Suppressor macrophage (primary cell): ENCODE data around the gene KCTD14.
"Not testable (repeated sequence)": the region's sequence is repeated elsewhere in the genome, so short reads cannot be mapped to it uniquely, and the experiment has no call there.

Experiments used
- DNase-seq, 4 experiments: peaks; one replicate each; pipeline ENCODE4 v3.0.0-alpha.2; 2020 to 2022

KCTD14 gene

GRCh38 chr11:78045851-78046485 lies 22.9 kb upstream of the KCTD14 start:
- DNase-seq: peak; percentile 69 to 90 (median 87)

GRCh38 chr11:78044706-78045105 lies 21.6 kb upstream of the KCTD14 start:
- no peak for DNase-seq

GRCh38 chr11:78041843-78042440 lies 18.9 kb upstream of the KCTD14 start:
- no peak for DNase-seq

- not testable (repeated sequence) for DNase-seq
Measured at GRCh38 chr11:78041380-78041719, 18.3 kb upstream of the KCTD14 start.

- no peak for DNase-seq
Measured at GRCh38 chr11:78040691-78041379, 17.8 kb upstream of the KCTD14 start.

GRCh38 chr11:78039919-78040671 lies 17.0 kb upstream of the KCTD14 start:
- peak; percentile 62 to 82 (median 74) for DNase-seq

GRCh38 chr11:78039391-78039918 lies 16.4 kb upstream of the KCTD14 start:
- DNase-seq: no peak

GRCh38 chr11:78038697-78039313 lies 15.7 kb upstream of the KCTD14 start:
- DNase-seq: no peak

GRCh38 chr11:78037825-78038620 lies 14.9 kb upstream of the KCTD14 start:
- DNase-seq: no peak

GRCh38 chr11:78037056-78037455 lies 14.0 kb upstream of the KCTD14 start:
- peak in 1 of 4 experiments; percentile 41 for DNase-seq

- DNase-seq: no peak
Measured at GRCh38 chr11:78036313-78036712, 13.2 kb upstream of the KCTD14 start.

- DNase-seq: no peak
Measured at GRCh38 chr11:78034623-78035022, 11.5 kb upstream of the KCTD14 start.

- DNase-seq: no peak
Measured at GRCh38 chr11:78033040-78033439, 10.0 kb upstream of the KCTD14 start.

GRCh38 chr11:78032090-78032489 lies 9.0 kb upstream of the KCTD14 start:
- no peak for DNase-seq

- no peak for DNase-seq
Measured at GRCh38 chr11:78031629-78032028, 8.6 kb upstream of the KCTD14 start.

GRCh38 chr11:78030429-78031325 lies 7.6 kb upstream of the KCTD14 start:
- no peak for DNase-seq

GRCh38 chr11:78028423-78028822 lies 5.3 kb upstream of the KCTD14 start:
- not testable (repeated sequence) for DNase-seq

GRCh38 chr11:78027759-78028158 lies 4.7 kb upstream of the KCTD14 start:
- no peak for DNase-seq

GRCh38 chr11:78025378-78025777 lies 2.3 kb upstream of the KCTD14 start:
- no peak for DNase-seq

- DNase-seq: no peak
Measured at GRCh38 chr11:78023426-78023825, 350 bp upstream of the KCTD14 start.

- no peak for DNase-seq
Measured at GRCh38 chr11:78021611-78022010, 1.5 kb downstream of the KCTD14 start.
